K562 (cell line): Measurements from ENCODE around the gene ARMC7. TPM values are rescaled to one million over a fixed set of nuclear protein-coding genes. Genes with fewer than 3 reads are reported as not detected.

Experiments used
- CHD4 ChIP-seq: fragments of 200-600 bp; sonication (generic); IDR thresholded peaks from 3 replicates; pipeline ENCODE4 v1.6.1; 2012; ENCODE audit warnings: low read depth, mild to moderate bottlenecking, mixed read lengths, low read length, inconsistent platforms; ENCODE audit not compliant: insufficient read depth, insufficient replicate concordance, poor library complexity, severe bottlenecking
- CLOCK ChIP-seq: fragments of 250-450 bp; sonication (Bioruptor Pico); IDR thresholded peaks from 2 replicates; pipeline ENCODE4 v1.4.0; 2020; ENCODE audit warnings: mild to moderate bottlenecking, moderate library complexity, borderline replicate concordance
- DLX4 ChIP-seq: fragments of 250-450 bp; sonication (Bioruptor Pico); IDR thresholded peaks from 2 replicates; pipeline ENCODE4 v1.6.1; 2021; ENCODE audit warnings: mild to moderate bottlenecking
- FOXA3 ChIP-seq, 2 experiments: fragments of 450-650 bp in 1 of 2; sonication (generic) in 1 of 2; formaldehyde crosslinking; IDR thresholded peaks in 1 of 2; conservative IDR thresholded peaks in 1 of 2; 2 replicates each; pipeline versions ENCODE4 v1.4.0 to v1.8.0; 2020 to 2022; ENCODE audit warnings: mild to moderate bottlenecking in 2 of 2, missing genetic modification reagents in 1 of 2
- GABPA ChIP-seq: fragments of 200-800 bp; sonication (Bioruptor generic); conservative IDR thresholded peaks from 2 replicates; pipeline ENCODE4 v1.6.1; 2016; ENCODE audit warnings: low read depth, missing genetic modification characterization, missing compliant biosample characterization
- HMGXB4 ChIP-seq: sonication (generic); formaldehyde crosslinking; IDR thresholded peaks from 2 replicates; pipeline ENCODE4 v1.8.1; 2023; ENCODE audit warnings: mild to moderate bottlenecking, missing genetic modification reagents
- HNRNPUL1 ChIP-seq: fragments of 200-400 bp; formaldehyde crosslinking; IDR thresholded peaks from 2 replicates; pipeline ENCODE4 v1.6.1; 2017; ENCODE audit warnings: low read length
- MAFF ChIP-seq: IDR thresholded peaks from 2 replicates; pipeline ENCODE4 v1.6.1; 2012; ENCODE audit warnings: low read length, improper control_type of control experiment
- MAFG ChIP-seq: fragments of 450-650 bp; conservative IDR thresholded peaks from 2 replicates; pipeline ENCODE4 v1.6.1; 2016; ENCODE audit warnings: missing genetic modification characterization, missing compliant biosample characterization
- MIER1 ChIP-seq: fragments of 450-650 bp; IDR thresholded peaks from 2 replicates; pipeline ENCODE4 v1.6.1; 2016; ENCODE audit warnings: antibody characterized with exemption, mild to moderate bottlenecking, low read depth
- SMAD1 ChIP-seq: fragments of 150-350 bp; IDR thresholded peaks from 2 replicates; pipeline ENCODE4 v1.6.1; 2014; ENCODE audit warnings: low read length, low read depth; ENCODE audit not compliant: partially characterized antibody
- SP1 ChIP-seq: sonication (generic); formaldehyde crosslinking; IDR thresholded peaks from 2 replicates; pipeline ENCODE4 v1.8.1; 2022; ENCODE audit warnings: mild to moderate bottlenecking, missing genetic modification reagents
- THAP7 ChIP-seq: fragments of 250-450 bp; sonication (Bioruptor Pico); IDR thresholded peaks from 2 replicates; pipeline ENCODE4 v1.5.0; 2021
- TSHZ1 ChIP-seq: fragments of 250-450 bp; sonication (Bioruptor Pico); IDR thresholded peaks from 2 replicates; pipeline ENCODE4 v1.4.0; 2020; ENCODE audit warnings: mild to moderate bottlenecking, moderate library complexity
- ZNF12 ChIP-seq: sonication (generic); formaldehyde crosslinking; IDR thresholded peaks from 2 replicates; pipeline ENCODE4 v1.4.0; 2020; ENCODE audit warnings: mild to moderate bottlenecking, missing genetic modification reagents
- ZNF140 ChIP-seq: fragments of 250-450 bp; sonication (Bioruptor Pico); IDR thresholded peaks from 2 replicates; pipeline ENCODE4 v1.8.0; 2021; ENCODE audit warnings: moderate library complexity, mild to moderate bottlenecking, inconsistent platforms
- polyA plus RNA-seq, 8 experiments: library from polyadenylated mRNA; depleted of rRNA in 4 of 8; stranded (reverse) in 5 of 8; unstranded in 3 of 8; fragments of >200 nt; fragmentation: Nextera tagmentation in 2 of 8; fragmentation: Illumina TruSeq in 1 of 8; extraction: Ambion mirVana in 2 of 8; extraction: Trizol in 1 of 8; gene quantifications; 2 replicates each; pipeline versions ENCODE4 v1.2.1 to v1.2.3, GENCODE V29; 2011 to 2014; ENCODE audit warnings: inconsistent platforms in 1 of 8, missing spikeins in 1 of 8
- total RNA-seq, 7 experiments: library from RNA; depleted of rRNA in 6 of 7; stranded (reverse); fragments of >200 nt in 6 of 7; fragmentation: Illumina TruSeq in 2 of 7; extraction: Trizol in 2 of 7; gene quantifications; 2 replicates each; pipeline versions ENCODE4 v1.2.1 to v1.2.3, GENCODE V29; 2011 to 2021; ENCODE audit warnings: low replicate concordance in 1 of 7

The ARMC7 gene
- total and polyA plus RNA-seq, 9 of the 15 experiments (the other 6 are each of a cell fraction or from before 2014, with no cell fraction given) = 1.4 to 15.2 (median 5.9) TPM

- TF ChIP-seq CLOCK (no peak), MAFF (peak; percentile 77), SMAD1 (peak; percentile 83), FOXA3 (CRISPR knock-in tag; conservative IDR thresholded peaks at IDR 0.05 in 1 of 2, IDR thresholded peaks at IDR 0.05 in 1 of 2) (no peak), HMGXB4 (peak; percentile 83; the same call in 1 of the 2 replicates), ZNF12 (CRISPR knock-in tag) (peak; percentile 13; the same call in 1 of the 2 replicates), CHD4 (no peak), DLX4 (CRISPR knock-in tag) (no peak), THAP7 (CRISPR knock-in tag) (0 out of 2 replicates have a peak, but pooled peaks have one; percentile 20), TSHZ1 (CRISPR knock-in tag) (no peak), MAFG (peak; percentile 79), MIER1 (no peak), GABPA (tag) (peak; percentile 55), ZNF140 (CRISPR knock-in tag) (no peak), HNRNPUL1 (no peak), SP1 (CRISPR knock-in tag) (peak; percentile 85)
Measured at GRCh38 chr17:75154195-75155106, 44.7 kb downstream of the ARMC7 start, which contains the start of gene JPT1 (continued).
